NCI-H345 (cell line): Measurements from ENCODE around the gene ADPRHL1.
"Not testable (repeated sequence)": the region's sequence is repeated elsewhere in the genome, so short reads cannot be mapped to it uniquely, and the experiment has no call there.

ENCODE experiments used
- DNase-seq: peaks from one replicate; lab custom pipeline; 2025; lab: John Stamatoyannopoulos, UW

Gene ADPRHL1

DNA sequence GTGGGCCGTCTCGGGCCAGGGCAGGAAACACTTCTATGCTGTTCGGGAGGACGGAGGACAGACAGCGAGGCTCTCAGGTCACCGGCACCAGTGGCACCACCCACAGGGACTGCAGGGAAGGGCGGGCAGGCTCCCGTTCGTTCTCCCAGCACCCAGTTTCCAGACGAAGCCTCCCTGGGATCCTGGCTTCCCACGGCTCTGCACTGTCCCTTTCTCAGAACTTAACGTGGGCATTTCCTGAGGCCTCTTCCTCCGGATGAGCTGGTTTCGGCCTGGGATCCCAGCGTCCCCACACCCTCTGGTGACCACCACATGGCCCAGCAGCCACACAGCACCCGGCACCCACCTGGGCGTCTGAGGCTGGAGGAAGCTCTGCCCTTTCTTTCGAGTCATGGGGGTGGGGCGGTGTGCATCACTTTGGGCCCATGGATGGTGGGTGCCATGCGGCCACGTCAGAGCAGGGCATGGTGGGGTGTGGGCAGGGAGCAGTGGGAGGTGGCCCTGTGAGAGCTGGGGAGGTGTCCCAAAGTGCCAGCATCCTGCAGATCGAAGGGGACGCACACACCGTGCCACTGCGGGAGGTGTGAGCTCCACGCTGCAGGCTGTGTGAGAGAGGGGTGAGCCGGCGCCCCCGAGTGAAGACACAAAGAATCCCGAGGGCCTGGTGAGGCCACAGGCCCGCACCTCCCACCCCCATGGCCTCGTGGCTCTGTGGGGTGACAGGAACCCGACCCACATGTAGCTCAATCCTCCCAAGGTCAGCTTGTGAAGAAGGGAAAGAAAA is 50.6 kb downstream of the ADPRHL1 start:
- DNase-seq: no peak

DNA sequence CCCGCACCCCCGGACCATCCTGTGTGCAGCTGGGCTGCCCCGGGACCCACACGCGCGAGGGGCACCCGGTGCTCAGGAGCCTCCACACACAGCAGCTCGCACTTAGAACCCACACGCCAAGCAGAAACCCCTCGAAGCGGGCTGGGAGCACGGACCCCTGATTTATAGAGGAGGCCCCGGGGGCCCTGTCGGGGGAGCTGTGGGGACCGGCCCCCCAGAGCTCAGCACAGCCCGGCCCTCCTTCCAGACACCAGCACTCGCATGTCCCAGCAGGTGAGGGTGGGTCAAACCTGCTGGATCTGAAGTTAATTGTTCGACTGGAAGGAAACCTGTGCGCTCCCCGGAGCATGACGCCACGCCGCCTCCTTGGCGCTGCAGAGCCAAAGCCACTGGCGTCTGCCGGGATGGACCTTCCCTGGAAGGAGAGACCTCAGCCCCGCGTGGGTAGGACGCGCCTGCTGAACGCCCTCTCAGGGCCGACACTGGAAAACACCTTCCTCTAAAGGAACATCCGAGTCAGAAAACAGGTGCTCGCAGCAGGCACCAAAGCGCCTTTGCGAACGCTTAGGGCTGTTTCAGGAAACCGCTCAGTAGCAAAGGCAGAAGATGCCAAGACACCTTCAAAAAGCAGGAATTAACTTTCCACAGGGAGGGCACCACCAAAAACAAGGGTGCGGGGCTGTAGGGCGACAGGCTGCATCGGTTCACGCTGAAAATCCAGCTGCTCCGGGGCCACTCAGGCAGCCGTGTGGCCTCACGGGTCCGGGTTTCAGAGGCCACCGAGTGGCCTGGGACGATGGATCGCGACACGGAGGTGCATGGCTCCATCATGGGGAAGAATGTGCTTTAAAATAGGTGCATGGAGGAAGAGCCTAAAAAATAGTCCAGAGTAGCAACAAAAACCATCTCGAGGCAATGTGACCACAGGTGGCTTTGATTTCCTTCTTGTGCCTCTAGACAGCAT is 51.6 kb downstream of the ADPRHL1 start:
- no peak for DNase-seq

DNA sequence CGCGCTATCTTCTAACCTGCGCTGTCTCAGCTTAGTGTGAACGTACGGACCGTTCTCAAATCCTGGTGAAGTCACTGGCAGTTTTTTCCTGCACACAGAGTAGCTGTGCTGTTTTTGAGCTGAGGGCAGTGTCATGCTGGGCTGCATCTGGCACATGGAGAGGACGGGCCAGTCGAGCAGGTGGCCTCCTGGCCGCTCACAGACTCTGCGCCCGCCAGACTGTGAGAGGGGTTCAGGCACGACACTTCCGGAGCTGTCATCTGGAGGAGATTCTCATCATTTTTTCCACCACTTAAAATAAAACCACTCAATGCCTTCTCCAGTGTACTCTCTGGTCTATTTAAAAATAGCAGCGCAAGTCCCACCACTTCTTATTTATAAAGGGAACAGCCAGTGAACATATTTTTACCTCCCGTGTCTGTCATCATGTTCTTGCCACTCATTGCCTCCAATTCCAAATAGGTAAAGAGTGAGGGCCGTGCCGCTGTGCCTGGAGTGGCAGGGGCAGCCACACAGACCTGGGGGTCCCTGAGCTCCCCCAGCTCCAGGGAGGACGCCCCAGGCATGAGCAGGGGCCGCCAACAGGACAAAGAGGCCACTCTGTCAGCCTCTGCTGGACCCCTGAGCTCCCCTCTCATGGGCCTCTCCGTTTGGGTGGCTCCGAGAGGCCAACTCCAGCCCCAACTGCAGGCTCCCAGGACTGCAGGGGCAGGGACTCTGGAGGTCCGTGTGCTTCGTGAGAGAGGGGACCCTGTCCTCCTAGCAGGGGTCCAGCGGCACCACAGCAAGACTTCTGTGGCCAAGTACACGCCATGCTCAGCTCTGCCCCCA is 52.5 kb downstream of the ADPRHL1 start:
- DNase-seq: no peak

DNA sequence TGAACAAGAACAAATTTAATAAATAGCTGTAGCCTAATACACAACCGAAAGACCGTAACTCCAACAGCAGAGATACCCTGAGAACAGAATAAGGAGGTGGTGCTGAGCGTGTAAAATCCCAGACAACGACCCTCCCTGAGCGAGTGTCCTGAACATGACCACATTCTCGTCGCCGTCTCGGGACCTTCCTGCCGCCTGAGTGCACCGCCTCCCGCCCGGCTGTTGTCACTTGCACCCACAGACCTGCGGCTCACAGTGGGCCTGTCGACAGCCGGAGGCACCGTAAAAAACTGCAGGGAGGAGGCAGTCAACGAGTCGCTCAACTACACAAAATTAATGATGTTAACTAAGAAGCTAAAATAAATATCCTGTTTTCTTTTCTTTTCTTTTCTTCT is 53.5 kb downstream of the ADPRHL1 start:
- no peak for DNase-seq

DNA sequence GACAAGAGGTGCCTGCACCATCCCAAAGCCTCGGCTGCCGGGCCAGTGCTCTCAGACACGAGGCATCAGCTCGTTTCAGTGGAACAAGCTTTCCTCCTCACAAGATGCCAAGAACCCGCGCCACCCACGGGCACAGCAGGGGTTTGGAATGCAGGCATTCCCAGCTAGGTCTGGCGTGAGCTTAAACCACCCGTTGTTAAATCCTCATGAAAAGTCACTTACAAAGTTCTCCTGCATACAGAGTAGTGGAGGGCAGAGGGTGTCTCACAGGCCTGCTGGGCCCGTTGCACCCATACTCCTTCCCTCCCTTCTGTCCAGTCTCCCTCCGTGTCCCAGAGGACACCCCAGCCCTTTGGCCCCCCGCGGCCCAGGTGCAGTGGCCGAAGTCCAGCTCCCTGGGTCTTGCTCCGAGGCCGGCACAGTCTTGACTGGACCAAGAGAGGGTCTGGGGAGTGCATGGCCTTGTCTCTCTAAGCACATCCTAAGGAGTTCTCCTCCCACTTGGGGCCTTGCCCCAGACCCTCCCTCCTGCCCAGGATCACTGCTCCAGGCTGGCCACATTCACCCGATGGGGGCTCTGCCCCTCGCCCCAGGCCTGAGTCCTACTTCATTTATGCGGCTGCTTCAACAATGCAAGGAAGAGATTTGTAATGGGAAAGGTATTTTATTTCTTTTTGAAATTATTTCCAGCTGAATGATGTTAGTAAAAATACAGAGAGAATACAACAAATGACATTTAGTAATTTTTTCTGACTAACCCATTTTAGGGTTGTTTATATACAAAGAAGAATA is 54.1 kb downstream of the ADPRHL1 start:
- DNase-seq: no peak

DNA sequence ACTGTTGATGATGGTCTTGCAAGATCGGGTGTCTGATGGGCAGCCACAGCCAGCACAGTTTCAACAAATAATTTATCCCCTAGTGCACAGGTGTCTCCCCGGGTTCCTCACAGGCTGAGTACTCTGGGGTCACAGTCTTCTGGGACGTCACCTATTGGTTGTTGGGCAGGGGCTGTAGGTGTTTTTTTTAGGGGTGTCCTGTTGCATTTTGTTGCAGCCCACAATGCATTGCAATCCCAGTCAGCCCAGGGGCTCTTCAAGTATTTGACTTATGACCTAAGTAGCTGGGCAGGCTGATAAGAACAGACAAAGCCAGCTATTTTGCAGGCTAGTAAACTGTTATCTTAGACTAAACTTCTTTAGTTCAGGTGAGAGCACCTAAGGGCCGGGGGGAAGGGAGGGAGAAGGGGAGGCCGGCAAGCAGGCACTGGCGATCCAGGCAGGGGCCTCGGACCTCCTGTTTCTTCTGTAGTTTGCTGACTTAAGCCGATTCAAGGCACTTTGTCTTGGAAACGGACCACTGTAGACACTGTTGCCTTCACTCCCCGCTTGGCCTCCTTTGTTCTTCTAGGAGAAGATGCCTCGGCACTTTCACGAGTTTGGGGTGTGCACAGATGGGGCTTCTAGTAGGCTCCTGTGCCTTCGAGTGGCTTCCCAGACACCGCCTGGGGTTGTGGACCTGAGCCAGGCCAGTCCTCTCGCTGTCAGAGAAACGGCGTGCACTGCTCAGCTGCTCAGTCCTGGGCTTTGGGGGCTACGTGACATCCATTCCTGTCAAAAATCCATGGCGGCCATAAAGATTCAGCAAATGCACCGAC is 55.5 kb downstream of the ADPRHL1 start:
- no peak for DNase-seq

DNA sequence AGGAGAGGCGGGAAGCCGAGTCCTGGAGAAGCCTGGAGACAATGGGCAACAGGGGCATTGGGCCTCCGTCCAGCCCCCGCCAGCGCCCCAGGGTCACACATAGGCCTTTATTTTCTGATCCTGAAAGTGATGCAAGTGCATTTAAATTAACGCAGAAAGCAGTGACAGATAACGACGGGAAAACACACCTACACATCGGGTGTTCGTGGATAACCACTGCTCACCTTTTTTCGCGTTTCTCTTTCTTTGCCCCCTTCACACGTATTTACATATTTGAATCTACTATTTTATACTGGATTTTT is 59.0 kb downstream of the ADPRHL1 start:
- no peak for DNase-seq

DNA sequence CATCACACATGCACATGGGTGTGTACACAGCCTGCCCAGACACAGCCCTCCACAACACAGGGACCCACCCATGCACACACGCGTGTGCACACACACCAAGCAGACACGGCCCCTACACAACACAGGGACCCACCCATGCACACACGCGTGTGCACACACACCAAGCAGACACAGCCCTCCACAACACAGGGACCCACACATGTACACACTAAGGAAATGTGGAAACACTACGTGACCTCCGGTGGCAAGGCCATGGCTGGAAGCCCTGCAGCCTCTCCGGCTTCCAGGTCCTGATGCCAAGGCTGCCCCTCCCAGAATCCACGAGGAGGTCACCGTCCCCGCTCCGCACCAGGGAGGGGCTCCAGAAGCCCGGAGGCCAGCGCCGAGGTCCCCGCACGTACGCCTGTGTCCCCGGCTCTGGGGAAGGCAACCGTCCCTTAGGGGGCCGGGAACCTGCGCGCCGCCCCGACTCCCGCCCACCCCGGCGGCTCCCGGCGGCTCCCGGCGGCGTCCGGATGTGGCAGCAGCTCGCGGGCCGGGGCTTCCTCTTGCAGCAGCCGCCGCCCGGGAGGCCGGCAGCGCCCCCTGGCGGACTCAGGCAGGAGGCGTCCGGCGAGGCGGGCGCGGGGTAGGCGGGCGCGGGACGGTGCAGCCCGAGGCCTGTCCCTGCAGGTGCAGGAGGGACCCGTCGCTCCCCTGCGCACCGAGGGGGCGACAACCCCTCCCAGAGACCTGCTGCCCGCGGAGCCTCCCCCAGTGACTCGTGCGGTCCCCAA is 59.5 kb downstream of the ADPRHL1 start:
- peak; percentile 84 for DNase-seq

DNA sequence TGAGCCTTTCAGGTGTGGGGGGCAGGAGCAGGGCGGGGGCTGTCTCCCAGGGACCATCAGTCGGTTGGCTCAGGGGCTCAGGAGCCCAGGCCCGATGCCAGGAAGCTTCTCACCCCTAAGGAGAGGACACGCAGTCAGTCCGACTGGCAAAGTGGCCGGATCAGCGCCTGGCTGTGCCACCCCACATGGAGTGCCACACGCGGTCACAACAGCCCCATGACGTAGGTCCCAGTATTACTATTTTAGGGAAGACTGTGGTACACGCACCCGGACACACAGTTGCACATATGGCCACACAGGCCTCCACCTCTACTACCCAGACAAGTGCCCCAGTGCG is 60.1 kb downstream of the ADPRHL1 start:
- no peak for DNase-seq

DNA sequence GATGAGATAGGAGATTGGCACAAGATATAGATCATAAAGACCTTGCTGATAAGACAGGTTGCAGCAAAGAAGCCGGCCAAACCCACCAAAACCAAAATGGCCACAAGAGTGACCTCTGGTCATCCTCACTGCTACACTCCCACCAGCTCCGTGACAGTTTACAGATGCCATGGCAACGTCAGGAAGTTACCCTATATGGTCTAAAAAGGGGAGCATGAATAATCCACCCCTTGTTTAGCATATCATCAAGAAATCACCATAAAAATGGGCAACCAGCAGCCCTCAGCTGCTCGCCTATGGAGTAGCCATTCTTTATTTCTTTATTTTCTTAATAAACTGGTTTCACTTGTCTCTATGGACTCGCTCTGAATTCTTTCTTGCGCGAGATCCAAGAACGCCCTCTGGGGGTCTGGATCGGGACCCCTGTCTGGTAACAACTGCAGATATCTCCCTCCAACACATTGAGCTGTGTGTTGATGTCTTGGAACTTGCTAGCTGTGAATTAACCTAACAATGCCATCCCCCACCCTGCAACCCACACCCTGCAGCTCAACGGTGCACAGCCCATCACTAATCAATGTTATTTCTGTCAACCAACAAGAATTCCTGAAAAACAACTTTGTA is 62.3 kb downstream of the ADPRHL1 start:
- DNase-seq: no peak

DNA sequence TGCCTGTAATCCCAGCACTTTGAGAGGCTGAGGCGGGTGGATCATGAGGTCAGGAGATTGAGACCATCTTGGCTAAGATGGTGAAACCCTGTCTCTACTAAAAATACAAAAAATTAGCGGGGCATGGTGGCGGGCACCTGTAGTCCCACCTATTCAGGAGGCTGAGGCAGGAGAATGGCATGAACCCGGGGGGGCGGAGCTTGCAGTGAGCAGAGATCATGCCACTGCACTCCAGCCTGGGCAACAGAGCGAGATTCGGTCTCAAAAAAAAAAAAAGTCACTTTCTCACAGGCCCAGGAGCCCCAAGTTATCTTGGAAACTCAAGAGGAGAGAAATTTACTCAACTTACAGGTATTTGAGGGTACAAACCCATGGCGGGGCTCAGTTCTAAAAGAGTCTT is 63.7 kb downstream of the ADPRHL1 start:
- DNase-seq: not testable (repeated sequence)

DNA sequence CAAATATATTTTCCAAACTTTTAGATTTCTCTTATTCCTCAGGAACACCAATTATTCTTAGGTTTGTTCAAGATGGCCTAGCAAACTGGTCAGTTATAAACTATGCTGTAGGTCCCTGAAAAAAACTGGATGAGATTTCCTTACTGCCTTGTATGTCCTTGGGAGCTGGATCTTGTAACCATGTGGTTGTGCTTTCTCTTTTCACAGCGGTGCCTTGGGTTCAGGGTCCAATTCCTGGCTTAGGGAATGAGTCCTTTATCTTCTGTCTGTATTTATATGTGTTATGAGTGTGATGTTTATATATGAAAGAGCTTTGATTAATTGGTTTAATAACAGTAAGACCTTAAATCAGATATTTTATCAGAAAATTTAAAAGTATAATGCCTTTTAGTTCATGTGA is 65.9 kb downstream of the ADPRHL1 start:
- no peak for DNase-seq

DNA sequence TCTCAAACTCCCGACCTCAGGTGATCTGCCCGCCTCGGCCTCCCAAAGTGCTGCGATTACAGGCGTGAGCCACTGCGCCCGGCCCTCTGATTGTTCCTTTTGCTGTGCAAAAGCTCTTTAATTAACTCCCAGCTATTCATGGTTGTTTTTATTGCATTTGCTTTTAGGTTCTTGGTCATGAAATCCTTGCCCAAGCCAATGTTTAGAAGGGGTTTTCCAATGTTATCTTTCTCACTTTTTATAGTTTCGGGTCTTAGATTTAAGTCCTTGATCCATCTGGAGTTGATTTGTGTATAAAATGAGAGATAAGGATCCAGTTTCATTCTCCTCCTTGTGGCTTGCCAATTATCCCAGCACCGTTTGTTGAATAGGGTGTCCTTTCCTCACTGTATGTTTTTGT is 70.2 kb downstream of the ADPRHL1 start:
- DNase-seq: no peak

DNA sequence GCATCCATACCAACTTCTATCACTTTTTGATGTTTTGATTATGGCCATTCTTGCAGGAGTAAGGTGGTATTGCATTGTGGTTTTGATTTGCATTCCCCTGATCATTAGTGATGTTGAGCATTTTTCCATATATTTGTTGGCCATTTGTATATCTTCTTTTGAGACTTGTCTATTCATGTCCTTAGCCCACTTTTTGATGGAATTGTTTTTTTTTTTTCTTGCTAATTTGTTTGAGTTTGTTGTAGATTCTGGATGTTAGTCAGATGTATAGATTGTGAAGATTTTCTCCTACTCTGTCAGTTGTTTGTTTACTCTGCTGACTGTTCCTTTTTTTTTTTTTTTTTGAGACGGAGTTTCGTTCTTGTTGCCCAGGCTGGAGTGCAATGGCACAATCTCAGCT is 70.7 kb downstream of the ADPRHL1 start:
- DNase-seq: not testable (repeated sequence)

DNA sequence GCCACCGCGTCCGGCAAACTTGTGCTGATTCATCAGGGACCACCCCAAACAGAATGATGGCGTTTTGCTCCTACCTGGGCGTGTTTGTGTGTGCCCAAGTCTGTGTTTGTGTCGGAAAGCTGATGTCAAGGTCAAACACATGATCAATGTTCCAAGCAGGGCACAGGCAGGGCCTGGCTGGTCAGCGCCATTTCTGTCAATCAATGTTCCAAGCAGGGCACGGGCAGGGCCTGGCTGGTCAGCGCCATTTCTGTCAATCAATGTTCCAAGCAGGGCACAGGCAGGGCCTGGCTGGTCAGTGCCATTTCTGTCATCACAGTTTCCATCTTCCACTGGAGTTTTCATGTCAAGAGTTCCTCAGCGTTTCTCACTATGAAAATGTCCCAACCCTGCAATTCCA is 74.5 kb downstream of the ADPRHL1 start:
- DNase-seq: no peak

DNA sequence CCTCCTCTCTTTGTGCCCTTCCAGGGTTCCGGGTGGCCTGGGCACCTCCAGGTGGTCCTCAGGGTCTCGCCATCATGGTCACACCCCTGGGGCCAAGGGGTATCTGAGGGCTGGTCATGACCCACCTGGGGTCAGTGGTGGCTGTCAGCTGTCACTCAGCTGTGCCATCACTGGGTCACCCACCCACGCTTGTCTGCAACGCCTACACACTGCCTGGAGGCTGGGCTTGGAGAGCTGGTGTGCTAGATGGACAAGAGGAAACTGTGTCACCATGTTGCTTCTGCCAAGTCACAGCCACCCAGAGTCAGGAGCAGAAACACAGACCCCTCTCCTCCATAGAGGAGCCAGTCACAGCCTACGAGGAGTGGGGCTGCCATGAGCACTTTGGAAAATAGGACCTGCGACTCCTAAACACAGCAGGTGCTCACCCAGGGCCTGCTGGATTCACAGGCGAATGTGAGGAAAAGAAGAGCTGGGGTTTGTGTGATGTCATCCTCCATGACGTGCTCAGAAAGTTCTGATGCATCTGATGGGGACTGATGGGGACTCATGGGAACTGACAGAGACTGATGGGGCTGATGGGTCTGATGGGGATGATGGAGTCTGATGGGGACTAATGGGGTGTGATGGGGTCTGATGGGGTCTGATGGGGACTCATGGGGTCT is 78.6 kb downstream of the ADPRHL1 start:
- no peak for DNase-seq

DNA sequence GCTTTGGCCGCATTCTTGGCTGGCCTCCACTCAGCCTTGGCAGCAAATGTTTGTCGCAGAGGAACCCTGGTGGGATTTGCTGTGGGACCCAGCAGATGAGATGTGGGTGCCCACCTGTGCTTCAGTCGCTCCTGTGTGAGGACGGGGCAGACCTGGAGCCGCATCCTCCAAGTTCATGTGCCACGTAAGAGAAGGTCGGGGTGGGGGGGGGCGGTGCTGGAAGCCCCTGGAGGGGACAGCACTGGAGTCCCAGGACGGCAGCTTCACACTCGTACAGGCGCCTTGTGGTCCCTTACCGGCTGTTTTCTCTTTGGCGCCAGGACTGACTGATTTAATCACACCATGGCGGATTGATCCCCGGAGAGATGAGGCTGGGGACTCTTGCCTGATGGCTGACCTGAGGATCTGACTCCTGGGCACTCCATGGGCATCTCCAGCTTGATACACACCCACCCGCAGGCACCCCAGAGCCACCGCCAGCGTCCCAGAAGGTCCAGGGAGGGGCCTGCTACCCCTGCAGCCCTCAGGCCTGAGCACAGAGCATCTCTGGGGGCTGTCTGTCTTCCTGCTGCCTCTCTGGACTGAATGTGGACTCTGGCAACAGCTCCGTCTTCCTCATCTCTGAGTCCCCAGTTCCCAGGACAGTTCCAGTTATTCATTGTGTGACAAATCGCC is 79.3 kb downstream of the ADPRHL1 start:
- no peak for DNase-seq

DNA sequence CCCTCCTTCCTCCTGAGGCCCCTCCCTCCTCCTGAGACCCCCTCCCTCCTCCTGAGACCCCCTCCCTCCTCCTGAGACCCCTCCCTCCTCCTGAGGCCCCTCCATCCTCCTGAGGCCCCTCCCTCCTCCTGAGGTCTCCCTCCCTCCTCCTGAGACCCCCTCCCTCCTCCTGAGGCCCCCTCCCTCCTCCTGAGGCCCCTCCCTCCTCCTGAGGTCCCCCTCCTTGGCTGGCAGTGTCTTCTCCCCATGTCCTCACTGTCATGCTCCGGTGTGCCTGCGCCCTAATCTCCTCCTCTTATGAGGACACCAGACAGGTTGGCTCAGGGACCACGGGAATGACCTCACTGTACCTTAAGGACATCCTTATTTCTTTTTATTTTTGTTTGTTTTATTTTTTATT is 81.6 kb downstream of the ADPRHL1 start:
- not testable (repeated sequence) for DNase-seq

DNA sequence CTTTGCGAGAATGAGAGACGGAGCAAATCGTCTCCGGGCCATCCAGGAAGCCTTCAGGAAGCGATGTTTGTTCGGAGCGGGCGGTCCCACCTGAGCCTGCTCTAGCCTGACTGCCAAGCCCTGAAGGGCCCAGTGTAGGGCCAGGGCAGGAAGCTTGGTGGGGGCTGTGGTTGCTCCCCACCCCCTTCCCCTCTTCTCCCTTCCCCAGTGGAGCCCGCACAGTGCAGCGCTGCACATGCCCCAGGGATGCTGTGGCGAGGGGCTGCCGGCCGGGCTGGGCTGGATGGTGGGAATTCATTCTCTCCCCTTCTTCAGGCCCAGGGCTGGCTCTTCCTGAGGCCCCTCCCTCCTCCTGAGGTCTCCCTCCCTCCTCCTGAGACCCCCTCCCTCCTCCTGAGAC is 82.2 kb downstream of the ADPRHL1 start:
- DNase-seq: no peak
